ENCODE measurements around the gene TMPRSS12. TPM values are rescaled to one million over a fixed set of nuclear protein-coding genes. Genes with fewer than 3 reads are reported as not detected.
"Not testable (repeated sequence)": the region's sequence is repeated elsewhere in the genome, so short reads cannot be mapped to it uniquely, and the experiment has no call there.

The TMPRSS12 gene
- not detected for total RNA-seq
- long read RNA-seq: 0 reads

- peak; percentile 33 for DNase-seq
- ATAC-seq: peak; percentile 58 to 76
- intact Hi-C loops (cut with DNase I): no loop called here
These were observed at the start of gene TMPRSS12 for GRCh38 chr12:50842637-50843493. TMPRSS12 (plus strand) TSS chr12:50842926; CDS start chr12:50842965, 39 bp downstream.

GRCh38 chr12:50799908-50800307, 42.8 kb upstream of the TMPRSS12 start:
- ATAC-seq (no peak), DNase-seq (no peak)
- intact Hi-C loops (cut with DNase I): no loop called here

- intact Hi-C loops (cut with DNase I): no loop called here
- DNase-seq (no peak), ATAC-seq (no peak)
These were observed 39.4 kb upstream of the TMPRSS12 start for GRCh38 chr12:50803230-50803875.

GRCh38 chr12:50806176-50806575, 36.5 kb upstream of the TMPRSS12 start:
- DNase-seq (no peak), ATAC-seq (peak; percentile 17 to 23)
- intact Hi-C loops (cut with DNase I): no loop called here

- intact Hi-C loops (cut with DNase I); DNase-seq; ATAC-seq: not testable (repeated sequence)
These were observed 33.6 kb upstream of the TMPRSS12 start for GRCh38 chr12:50809131-50809530.

GRCh38 chr12:50814921-50815320, 27.8 kb upstream of the TMPRSS12 start:
- not testable (repeated sequence) for DNase-seq

GRCh38 chr12:50820177-50820576, 22.5 kb upstream of the TMPRSS12 start:
- intact Hi-C loops (cut with DNase I): loop anchor here (5.0 to 10.0 kb wide), 2 partner anchors 105 to 107 kb away; a partner anchor contains a TSS
- DNase-seq: no peak
- ATAC-seq: no peak

More at GRCh38 chr12:50814921-50815320, 27.8 kb upstream of the TMPRSS12 start:
- ATAC-seq; intact Hi-C loops (cut with DNase I): not testable (repeated sequence)

- ATAC-seq (no peak), DNase-seq (no peak)
- intact Hi-C loops (cut with DNase I): loop anchor here (5.0 to 10.0 kb wide), 2 partner anchors 103 to 105 kb away; a partner anchor contains a TSS
These were observed 20.6 kb upstream of the TMPRSS12 start for GRCh38 chr12:50822082-50822481.

- intact Hi-C loops (cut with DNase I): loop anchor here (2.0 to 10.0 kb wide), 3 partner anchors 101 to 163 kb away; a partner anchor contains a TSS
- DNase-seq, ATAC-seq: not testable (repeated sequence)
These were observed 19.0 kb upstream of the TMPRSS12 start for GRCh38 chr12:50823724-50824123.

- DNase-seq (no peak), ATAC-seq (peak; percentile 50)
- intact Hi-C loops (cut with DNase I): loop anchor here (2.0 to 10.0 kb wide), 4 partner anchors 100 to 162 kb away; a partner anchor contains a TSS
These were observed 17.8 kb upstream of the TMPRSS12 start for GRCh38 chr12:50824914-50825313.

GRCh38 chr12:50825372-50825838, 17.3 kb upstream of the TMPRSS12 start:
- intact Hi-C loops (cut with DNase I): loop anchor here (2.0 to 10.0 kb wide), 3 partner anchors 99 to 162 kb away; a partner anchor contains a TSS

GRCh38 chr12:50828121-50828520, 14.6 kb upstream of the TMPRSS12 start:
- intact Hi-C loops (cut with DNase I): loop anchor here in 1 of 2 donors (5.0 to 10.0 kb wide), 2 partner anchors 97 to 159 kb away; a partner anchor contains a TSS
- ATAC-seq (no peak), DNase-seq (no peak)

More at GRCh38 chr12:50825372-50825838, 17.3 kb upstream of the TMPRSS12 start:
- DNase-seq (no peak), ATAC-seq (peak; percentile 86 to 87)

GRCh38 chr12:50828886-50829285, 13.8 kb upstream of the TMPRSS12 start:
- ATAC-seq (no peak), DNase-seq (no peak)
- intact Hi-C loops (cut with DNase I): loop anchor here in 1 of 2 donors (5.0 to 10.0 kb wide), 2 partner anchors 96 to 158 kb away; a partner anchor contains a TSS

GRCh38 chr12:50833801-50834200, 8.9 kb upstream of the TMPRSS12 start:
- ATAC-seq; intact Hi-C loops (cut with DNase I); DNase-seq: not testable (repeated sequence)

GRCh38 chr12:50839042-50839441, 3.7 kb upstream of the TMPRSS12 start:
- no peak for ATAC-seq
- intact Hi-C loops (cut with DNase I): no loop called here
- no peak for DNase-seq

- intact Hi-C loops (cut with DNase I): no loop called here
- ATAC-seq: no peak
- DNase-seq: no peak
These were observed 1.8 kb upstream of the TMPRSS12 start for GRCh38 chr12:50840809-50841487.

GRCh38 chr12:50841716-50842531, 802 bp upstream of the TMPRSS12 start:
- intact Hi-C loops (cut with DNase I): no loop called here
- DNase-seq (no peak), ATAC-seq (no peak)

GRCh38 chr12:50845021-50845647, 2.4 kb downstream of the TMPRSS12 start:
- intact Hi-C loops (cut with DNase I): no loop called here
- ATAC-seq: no peak
- DNase-seq: no peak

Data from left cardiac atrium (tissue), 4 donors.